HUES64 (cell line): ENCODE results near the gene LCE6A.

Experiments used
- H3K27ac ChIP-seq: 2 replicates; pipeline ENCODE4 v1.7.0; 2013; ENCODE audit warnings: low read depth, low read length, inconsistent platforms
- H3K27me3 ChIP-seq: 2 replicates; pipeline ENCODE4 v1.6.1; 2013; ENCODE audit warnings: mild to moderate bottlenecking, low read length; ENCODE audit not compliant: insufficient read depth
- H3K36me3 ChIP-seq: 2 replicates; pipeline ENCODE4 v1.6.1; 2013; ENCODE audit warnings: mild to moderate bottlenecking, low read length; ENCODE audit not compliant: insufficient read depth
- H3K4me1 ChIP-seq: 2 replicates; pipeline ENCODE4 v1.6.1; 2013; ENCODE audit warnings: mild to moderate bottlenecking, low read length, moderate library complexity; ENCODE audit not compliant: insufficient read depth
- H3K4me3 ChIP-seq: 2 replicates; pipeline ENCODE4 v1.5.1; 2013; ENCODE audit warnings: mild to moderate bottlenecking, low read length, moderate library complexity
- H3K9ac ChIP-seq: 2 replicates; pipeline ENCODE4 v1.6.1; 2013; ENCODE audit warnings: mild to moderate bottlenecking, low read depth, low read length
- H3K9me3 ChIP-seq: 2 replicates; pipeline ENCODE4 v1.6.1; 2013; ENCODE audit warnings: low read depth, low read length; ENCODE audit not compliant: insufficient read depth
- WGBS: fragments of 150-250, 120-280 bp; methylation state at CpG from one replicate; pipeline ENCODE4 v1.1.7; 2013; ENCODE audit warnings: missing lambda C conversion rate; 5-methylcytosine and 5-hydroxymethylcytosine counted together

Gene LCE6A

GRCh38 chr1:152876827-152877226 lies 34.2 kb downstream of the LCE6A start:
- no peaks in the 10 kb centered on the region for H3K36me3 ChIP-seq
- no peak overlapping the region for H3K4me3 ChIP-seq
- H3K9me3 ChIP-seq, result peaks cover 61% of the 10 kb centered on the region
- no peak overlapping the region for H3K27ac ChIP-seq
- H3K4me1 ChIP-seq, result no peaks in the 10 kb centered on the region
- H3K27me3 ChIP-seq, result no peaks in the 10 kb centered on the region
- WGBS, result 85% methylated on average over 1 of the region's 1 CpG
- no peak overlapping the region for H3K9ac ChIP-seq

- H3K4me3 ChIP-seq, result no peak within 1 kb of the TSS
- WGBS, result 0% methylated on average over 1 of the region's 1 CpG
- peaks cover 63% of the 10 kb centered on the region for H3K9me3 ChIP-seq
- no peak within 1 kb of the TSS for H3K27ac ChIP-seq
- H3K36me3 ChIP-seq, result no peaks in the 10 kb centered on the region
- no peak within 1 kb of the TSS for H3K9ac ChIP-seq
- no peaks in the 10 kb centered on the region for H3K27me3 ChIP-seq
- no peaks in the 10 kb centered on the region for H3K4me1 ChIP-seq
These were observed 35.4 kb downstream of the LCE6A start, which contains the start of gene SMCP for GRCh38 chr1:152878042-152878441. Gene SMCP (plus strand): TSS chr1:152878322. CDS start chr1:152884423, 6,101 bp downstream.

GRCh38 chr1:152879559-152880198 lies 37.0 kb downstream of the LCE6A start:
- no peaks in the 10 kb centered on the region for H3K4me1 ChIP-seq
- no peaks in the 10 kb centered on the region for H3K27me3 ChIP-seq
- H3K27ac ChIP-seq, result no peak overlapping the region
- H3K4me3 ChIP-seq, result no peak overlapping the region
- peaks cover 77% of the 10 kb centered on the region for H3K9me3 ChIP-seq
- no peak overlapping the region for H3K9ac ChIP-seq
- H3K36me3 ChIP-seq, result no peaks in the 10 kb centered on the region

- no peak overlapping the region for H3K4me3 ChIP-seq
- H3K27ac ChIP-seq, result no peak overlapping the region
- WGBS, result 90% methylated on average over 4 of the region's 4 CpGs
- H3K9me3 ChIP-seq, result peaks cover 79% of the 10 kb centered on the region
- H3K27me3 ChIP-seq, result no peaks in the 10 kb centered on the region
- no peak overlapping the region for H3K9ac ChIP-seq
- no peaks in the 10 kb centered on the region for H3K4me1 ChIP-seq
- H3K36me3 ChIP-seq, result no peaks in the 10 kb centered on the region
These were observed 37.7 kb downstream of the LCE6A start for GRCh38 chr1:152880316-152880715.

- no peaks in the 10 kb centered on the region for H3K36me3 ChIP-seq
- 84% methylated on average over 5 of the region's 5 CpGs for WGBS
- no peaks in the 10 kb centered on the region for H3K27me3 ChIP-seq
- H3K4me3 ChIP-seq, result no peak overlapping the region
- H3K27ac ChIP-seq, result no peak overlapping the region
- H3K9me3 ChIP-seq, result peaks cover 82% of the 10 kb centered on the region
- no peaks in the 10 kb centered on the region for H3K4me1 ChIP-seq
- no peak overlapping the region for H3K9ac ChIP-seq
These were observed 38.3 kb downstream of the LCE6A start for GRCh38 chr1:152880907-152881306.

GRCh38 chr1:152884085-152884484 lies 41.4 kb downstream of the LCE6A start:
- no peaks in the 10 kb centered on the region for H3K36me3 ChIP-seq
- no peak overlapping the region for H3K4me3 ChIP-seq
- no peak overlapping the region for H3K27ac ChIP-seq
- no peaks in the 10 kb centered on the region for H3K4me1 ChIP-seq
- H3K9me3 ChIP-seq, result peaks cover 80% of the 10 kb centered on the region
- H3K27me3 ChIP-seq, result no peaks in the 10 kb centered on the region
- no peak overlapping the region for H3K9ac ChIP-seq

GRCh38 chr1:152884506-152884905 lies 41.9 kb downstream of the LCE6A start:
- WGBS, result 100% methylated on average over 1 of the region's 1 CpG
- no peak overlapping the region for H3K4me3 ChIP-seq
- H3K9ac ChIP-seq, result no peak overlapping the region
- H3K27me3 ChIP-seq, result no peaks in the 10 kb centered on the region
- H3K36me3 ChIP-seq, result no peaks in the 10 kb centered on the region
- H3K9me3 ChIP-seq, result peaks cover 82% of the 10 kb centered on the region
- H3K27ac ChIP-seq, result no peak overlapping the region
- H3K4me1 ChIP-seq, result no peaks in the 10 kb centered on the region

GRCh38 chr1:152884966-152885624 lies 42.4 kb downstream of the LCE6A start:
- H3K4me1 ChIP-seq, result no peaks in the 10 kb centered on the region
- no peaks in the 10 kb centered on the region for H3K27me3 ChIP-seq
- no peak overlapping the region for H3K27ac ChIP-seq
- H3K9ac ChIP-seq, result no peak overlapping the region
- no peaks in the 10 kb centered on the region for H3K36me3 ChIP-seq
- no peak overlapping the region for H3K4me3 ChIP-seq
- peaks cover 82% of the 10 kb centered on the region for H3K9me3 ChIP-seq
- WGBS, result 62% methylated on average over 4 of the region's 4 CpGs

- Histone ChIP-seq H3K27ac (no peak overlapping the region), H3K9me3 (peaks cover 83% of the 10 kb centered on the region), H3K36me3 (no peaks in the 10 kb centered on the region), H3K27me3 (no peaks in the 10 kb centered on the region), H3K4me3 (no peak overlapping the region), H3K9ac (no peak overlapping the region), H3K4me1 (no peaks in the 10 kb centered on the region)
- 40% methylated on average over 3 of the region's 3 CpGs for WGBS
These were observed 43.4 kb downstream of the LCE6A start for GRCh38 chr1:152886085-152886484.

GRCh38 chr1:152886758-152887409 lies 44.2 kb downstream of the LCE6A start:
- H3K27ac ChIP-seq, result no peak overlapping the region
- H3K9me3 ChIP-seq, result peaks cover 90% of the 10 kb centered on the region
- no peaks in the 10 kb centered on the region for H3K4me1 ChIP-seq
- H3K4me3 ChIP-seq, result no peak overlapping the region
- no peaks in the 10 kb centered on the region for H3K36me3 ChIP-seq
- H3K9ac ChIP-seq, result no peak overlapping the region
- H3K27me3 ChIP-seq, result no peaks in the 10 kb centered on the region
- 68% methylated on average over 7 of the region's 8 CpGs for WGBS

- no peak overlapping the region for H3K4me3 ChIP-seq
- 100% methylated on average over 1 of the region's 1 CpG for WGBS
- H3K27ac ChIP-seq, result no peak overlapping the region
- no peaks in the 10 kb centered on the region for H3K27me3 ChIP-seq
- H3K4me1 ChIP-seq, result no peaks in the 10 kb centered on the region
- H3K9me3 ChIP-seq, result peaks cover 92% of the 10 kb centered on the region
- H3K36me3 ChIP-seq, result no peaks in the 10 kb centered on the region
- H3K9ac ChIP-seq, result no peak overlapping the region
These were observed 45.5 kb downstream of the LCE6A start for GRCh38 chr1:152888126-152888525.
